Smooth muscle cell (in vitro differentiated cells): ENCODE results near the gene SMIM5. TPM values are rescaled to one million over a fixed set of nuclear protein-coding genes. Genes with fewer than 3 reads are reported as not detected.

Experiments
- DNase-seq: peaks from one replicate; lab custom pipeline; 2025; ENCODE audit not compliant: unreplicated experiment; lab: John Stamatoyannopoulos, UW
- H2AFZ ChIP-seq: fragments of 200-600 bp; sonication (generic); 2 replicates; pipeline ENCODE4 v1.6.0; 2016; ENCODE audit warnings: antibody characterized with exemption, low read depth, mild to moderate bottlenecking
- H3F3A ChIP-seq: fragments of 200-600 bp; sonication (generic); 2 replicates; pipeline ENCODE4 v1.6.0; 2017; ENCODE audit warnings: antibody characterized with exemption, low read depth
- H3K27ac ChIP-seq: fragments of 200-600 bp; sonication (generic); 2 replicates; pipeline ENCODE4 v1.5.1; 2016; ENCODE audit warnings: low read depth, mild to moderate bottlenecking
- H3K27me3 ChIP-seq: fragments of 200-600 bp; sonication (generic); 2 replicates; pipeline ENCODE4 v1.6.1; 2016; ENCODE audit warnings: low read depth, mild to moderate bottlenecking
- H3K36me3 ChIP-seq: fragments of 200-600 bp; sonication (generic); 2 replicates; pipeline ENCODE4 v1.5.1; 2016; ENCODE audit warnings: low read depth
- H3K4me1 ChIP-seq: fragments of 200-600 bp; sonication (generic); 2 replicates; pipeline ENCODE4 v1.5.1; 2016; ENCODE audit warnings: low read depth
- H3K4me2 ChIP-seq: fragments of 200-600 bp; sonication (generic); 2 replicates; pipeline ENCODE4 v1.6.0; 2016; ENCODE audit warnings: mild to moderate bottlenecking
- H3K4me3 ChIP-seq: fragments of 200-600 bp; sonication (generic); 2 replicates; pipeline ENCODE4 v1.5.1; 2016; ENCODE audit warnings: mild to moderate bottlenecking
- H3K79me2 ChIP-seq: fragments of 200-600 bp; sonication (generic); 2 replicates; pipeline ENCODE4 v1.6.0; 2016; ENCODE audit warnings: low read depth, mild to moderate bottlenecking
- H3K9ac ChIP-seq: fragments of 200-600 bp; sonication (generic); 2 replicates; pipeline ENCODE4 v1.6.0; 2016; ENCODE audit warnings: low read depth
- H3K9me3 ChIP-seq: fragments of 200-600 bp; sonication (generic); replicated peaks from 2 replicates; pipeline ENCODE4 v1.5.1; 2016; ENCODE audit warnings: low read depth
- H4K20me1 ChIP-seq: fragments of 200-600 bp; sonication (generic); 2 replicates; pipeline ENCODE4 v1.6.0; 2016; ENCODE audit warnings: low read depth
- WGBS: methylation state at CpG from one replicate; pipeline ENCODE4 v1.1.7; 2016; ENCODE audit warnings: low lambda C conversion rate; 5-methylcytosine and 5-hydroxymethylcytosine counted together
- polyA plus RNA-seq: library from polyadenylated mRNA; unstranded; fragments of >200 nt; fragmentation: Nextera tagmentation; extraction: Ambion mirVana; gene quantifications from 2 replicates; pipeline ENCODE4 v1.2.1, GENCODE V29; 2016
- total RNA-seq: library from RNA; depleted of rRNA; stranded (reverse); fragments of >200 nt; gene quantifications from 2 replicates; pipeline ENCODE4 v1.2.3, GENCODE V29; 2014
- TF ChIP-seq, protein P1 (sequence below): fragments of 200-600 bp; sonication (generic); IDR thresholded peaks from 2 replicates; pipeline ENCODE4 v1.5.1; 2017; ENCODE audit warnings: borderline replicate concordance, mild to moderate bottlenecking, antibody characterized with exemption; ENCODE audit not compliant: insufficient read depth, poor library complexity, severe bottlenecking

Gene SMIM5
- total and polyA plus RNA-seq, 2 experiments from 2014 or later: 0.13 to 0.80 TPM

GRCh38 chr17:75590314-75590761 lies 42.9 kb upstream of the SMIM5 start:
- Histone ChIP-seq H3K9ac (no peak overlapping the region), H3K9me3 (no peaks in the 10 kb centered on the region), H3K27me3 (no peaks in the 10 kb centered on the region), H3K4me1 (no peaks in the 10 kb centered on the region), H3F3A (peaks cover 5% of the 10 kb centered on the region), H3K79me2 (no peaks in the 10 kb centered on the region), H3K27ac (no peak overlapping the region), H2AFZ (no peak overlapping the region), H3K4me2 (no peak overlapping the region), H3K36me3 (no peaks in the 10 kb centered on the region), H4K20me1 (no peaks in the 10 kb centered on the region), H3K4me3 (no peak overlapping the region)
- 96% methylated on average over 8 of the region's 8 CpGs for WGBS
- no peak for DNase-seq
- TF ChIP-seq, protein P1, sequence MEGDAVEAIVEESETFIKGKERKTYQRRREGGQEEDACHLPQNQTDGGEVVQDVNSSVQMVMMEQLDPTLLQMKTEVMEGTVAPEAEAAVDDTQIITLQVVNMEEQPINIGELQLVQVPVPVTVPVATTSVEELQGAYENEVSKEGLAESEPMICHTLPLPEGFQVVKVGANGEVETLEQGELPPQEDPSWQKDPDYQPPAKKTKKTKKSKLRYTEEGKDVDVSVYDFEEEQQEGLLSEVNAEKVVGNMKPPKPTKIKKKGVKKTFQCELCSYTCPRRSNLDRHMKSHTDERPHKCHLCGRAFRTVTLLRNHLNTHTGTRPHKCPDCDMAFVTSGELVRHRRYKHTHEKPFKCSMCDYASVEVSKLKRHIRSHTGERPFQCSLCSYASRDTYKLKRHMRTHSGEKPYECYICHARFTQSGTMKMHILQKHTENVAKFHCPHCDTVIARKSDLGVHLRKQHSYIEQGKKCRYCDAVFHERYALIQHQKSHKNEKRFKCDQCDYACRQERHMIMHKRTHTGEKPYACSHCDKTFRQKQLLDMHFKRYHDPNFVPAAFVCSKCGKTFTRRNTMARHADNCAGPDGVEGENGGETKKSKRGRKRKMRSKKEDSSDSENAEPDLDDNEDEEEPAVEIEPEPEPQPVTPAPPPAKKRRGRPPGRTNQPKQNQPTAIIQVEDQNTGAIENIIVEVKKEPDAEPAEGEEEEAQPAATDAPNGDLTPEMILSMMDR: no peak

DNA sequence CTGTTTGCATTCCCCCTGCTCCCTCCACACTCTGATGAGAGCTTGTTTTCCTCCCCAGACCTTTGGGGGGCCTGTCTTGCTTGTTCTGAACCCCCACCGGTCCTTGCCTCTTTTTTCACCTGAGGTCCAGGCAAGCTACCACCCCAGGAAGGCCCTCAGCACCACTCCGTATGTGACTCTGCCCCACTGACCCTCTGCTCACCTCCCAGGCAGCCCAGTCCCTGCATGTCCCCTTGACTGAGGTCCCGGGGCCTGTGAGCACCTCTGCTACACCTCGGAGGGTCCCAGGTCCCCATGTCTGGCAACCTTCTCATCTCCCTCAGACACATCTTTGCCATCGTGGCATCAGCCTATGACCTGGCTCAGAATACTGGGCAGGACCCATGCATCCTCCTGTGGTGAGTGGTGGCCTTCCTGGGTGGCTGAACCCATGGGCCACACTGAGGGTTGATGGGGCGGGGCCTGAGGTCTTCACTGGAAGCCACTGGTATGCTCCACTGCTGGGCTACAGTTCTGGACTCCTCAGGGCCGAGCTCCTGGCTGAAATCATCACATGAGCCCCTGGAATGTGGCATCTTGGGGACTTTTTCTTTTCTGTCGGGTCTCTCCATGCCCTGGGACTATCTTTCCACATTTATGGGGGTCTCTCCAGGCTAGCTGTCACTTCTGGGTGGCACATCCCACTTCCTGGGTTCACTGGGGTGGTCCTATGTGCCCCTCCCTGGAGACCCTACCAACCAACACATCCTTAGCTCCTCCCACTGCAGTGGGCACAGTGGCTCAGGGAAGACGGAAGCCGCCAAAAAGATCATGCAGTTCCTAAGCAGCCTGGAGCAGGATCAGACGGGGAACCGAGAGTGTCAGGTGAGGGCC lies 42.1 kb upstream of the SMIM5 start:
- Histone ChIP-seq H2AFZ (no peak overlapping the region), H3K27ac (no peak overlapping the region), H3K4me3 (no peak overlapping the region), H3K27me3 (no peaks in the 10 kb centered on the region), H3K9me3 (no peaks in the 10 kb centered on the region), H3K79me2 (no peaks in the 10 kb centered on the region), H3K9ac (no peak overlapping the region), H3K4me1 (no peaks in the 10 kb centered on the region), H3F3A (peaks cover 5% of the 10 kb centered on the region), H3K36me3 (no peaks in the 10 kb centered on the region), H4K20me1 (no peaks in the 10 kb centered on the region), H3K4me2 (no peak overlapping the region)
- WGBS: 95% methylated on average over 12 of the region's 12 CpGs
- DNase-seq: no peak
- TF ChIP-seq, protein P1: no peak

DNA sequence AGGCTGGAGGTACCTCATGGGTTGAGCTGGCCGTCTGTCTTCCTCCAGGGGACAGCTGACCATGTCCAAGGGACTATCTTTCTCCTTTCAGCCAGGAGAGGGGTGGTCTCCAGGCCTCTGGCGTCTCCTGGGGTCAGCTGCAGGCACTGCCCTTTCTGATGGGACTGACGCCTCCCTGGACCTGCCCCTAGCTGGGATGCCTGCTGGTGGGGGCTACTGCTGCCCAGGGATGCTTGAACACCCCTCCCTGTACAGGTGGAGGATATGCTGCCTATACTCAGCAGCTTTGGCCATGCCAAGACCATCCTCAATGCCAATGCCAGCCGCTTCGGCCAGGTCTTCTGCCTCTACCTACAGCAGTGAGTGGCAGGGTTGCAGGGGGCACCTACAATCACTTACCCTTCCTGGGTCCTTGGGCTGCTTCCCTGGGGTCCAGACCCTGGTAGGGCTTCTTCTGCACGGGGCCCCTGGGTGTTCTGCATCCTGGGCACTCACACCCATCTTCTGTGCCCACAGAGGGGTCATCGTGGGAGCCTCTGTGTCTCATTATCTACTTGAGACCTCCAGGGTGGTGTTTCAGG lies 41.4 kb upstream of the SMIM5 start:
- H3K9ac ChIP-seq: no peak overlapping the region
- H3F3A ChIP-seq: peaks cover 5% of the 10 kb centered on the region
- DNase-seq: no peak
- H3K27me3 ChIP-seq: no peaks in the 10 kb centered on the region
- H3K36me3 ChIP-seq: no peaks in the 10 kb centered on the region
- H2AFZ ChIP-seq: no peak overlapping the region
- H3K27ac ChIP-seq: no peak overlapping the region
- H3K4me1 ChIP-seq: no peaks in the 10 kb centered on the region
- no peaks in the 10 kb centered on the region for H4K20me1 ChIP-seq
- no peaks in the 10 kb centered on the region for H3K9me3 ChIP-seq
- H3K79me2 ChIP-seq: no peaks in the 10 kb centered on the region
- H3K4me2 ChIP-seq: no peak overlapping the region
- 94% methylated on average over 7 of the region's 7 CpGs for WGBS
- TF ChIP-seq, protein P1: no peak
- H3K4me3 ChIP-seq: no peak overlapping the region
